Stimulated activated CD8-positive, alpha-beta memory T cell treated with anti-CD3 and anti-CD28 coated beads, Interleukin-12 subunit alpha, Interleukin-12 subunit beta, amount 100 ng/mL, for 4 hours (primary cell): ENCODE results near the gene CACNA2D3.

Experiments
- DNase-seq: peaks from one replicate; pipeline ENCODE4 v3.0.0-alpha.2; 2020; ENCODE audit warnings: low read depth

Gene CACNA2D3

GRCh38 chr3:54217828-54218227, 95.5 kb downstream of the CACNA2D3 start:
- no peak for DNase-seq

- no peak for DNase-seq
Observed at GRCh38 chr3:54222316-54222715, 100.0 kb downstream of the CACNA2D3 start.

GRCh38 chr3:54223063-54223462, 100.7 kb downstream of the CACNA2D3 start:
- no peak for DNase-seq

DNA sequence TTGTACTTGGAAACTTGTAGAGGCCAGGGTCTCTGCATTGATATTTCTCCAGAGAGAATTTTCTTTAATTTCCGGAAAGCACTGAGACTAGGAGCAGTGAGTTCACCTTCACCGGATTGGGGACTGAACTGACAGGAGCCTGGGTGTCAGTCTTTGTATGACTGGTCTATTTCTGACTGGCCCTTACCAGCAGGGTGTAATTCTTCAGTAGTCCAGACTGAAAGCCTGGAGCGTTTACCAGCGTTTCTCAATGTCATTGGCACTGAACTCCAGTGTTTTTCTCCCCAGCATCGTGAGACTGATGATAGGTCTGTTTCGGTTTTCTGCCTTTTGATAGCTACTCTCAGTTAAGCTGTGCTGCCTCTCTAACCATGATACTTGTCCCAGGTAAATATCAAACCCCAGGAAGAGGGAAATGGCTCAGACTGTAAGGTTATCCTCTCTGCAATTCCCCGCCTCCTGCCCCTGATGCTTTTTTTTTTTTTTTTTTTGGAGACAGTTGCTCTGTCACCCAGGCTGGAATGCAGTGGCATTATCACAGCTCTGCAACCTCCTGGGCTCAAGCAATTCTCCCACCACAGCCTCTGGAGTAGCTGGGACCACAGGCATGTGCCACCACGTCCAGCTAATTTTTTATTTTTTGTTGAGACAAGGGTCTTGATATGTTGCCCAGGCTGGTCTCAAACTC, 103.6 kb downstream of the CACNA2D3 start:
- DNase-seq: no peak

- DNase-seq: no peak
Observed at GRCh38 chr3:54228806-54229205, 106.5 kb downstream of the CACNA2D3 start.

DNA sequence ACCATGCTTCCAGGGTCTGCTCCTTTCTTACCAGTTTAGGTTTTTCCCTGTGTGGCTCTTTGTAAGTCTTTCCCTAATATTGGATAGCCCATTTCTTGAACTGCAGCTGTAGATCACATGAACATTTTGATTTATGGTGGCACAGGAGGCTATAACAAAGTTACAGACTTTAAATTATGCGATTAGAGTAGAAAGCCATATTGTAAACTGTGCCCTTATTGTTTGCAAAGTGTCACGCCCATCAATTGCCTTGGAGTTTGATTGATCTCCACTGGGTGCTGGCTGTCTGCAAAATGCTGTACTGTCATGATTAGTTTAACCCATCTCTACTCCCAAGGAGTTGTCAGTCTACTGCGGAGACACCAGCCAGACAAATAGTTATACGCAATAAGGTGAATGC, 110.3 kb downstream of the CACNA2D3 start:
- no peak for DNase-seq

GRCh38 chr3:54235998-54236397, 113.6 kb downstream of the CACNA2D3 start:
- no peak for DNase-seq

DNA sequence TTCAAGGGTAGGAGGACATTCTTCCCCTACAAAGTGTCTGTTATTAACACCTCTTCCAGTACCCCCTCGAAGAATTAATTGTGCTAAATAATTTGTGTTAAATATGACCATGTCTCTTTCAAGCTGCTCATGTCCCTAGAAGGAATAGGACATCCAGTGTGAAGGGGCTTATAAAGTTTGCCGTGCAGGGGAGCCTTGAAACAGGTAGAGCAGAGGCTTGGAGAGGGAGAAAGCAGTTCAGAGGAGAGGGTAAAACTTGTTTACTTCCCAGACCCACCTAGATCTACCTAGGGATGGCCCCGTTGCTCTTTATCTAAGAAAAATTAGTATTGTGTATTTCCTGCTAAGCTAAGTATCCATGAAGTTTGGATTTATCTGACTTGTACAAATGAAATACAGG, 114.8 kb downstream of the CACNA2D3 start:
- DNase-seq: no peak

- no peak for DNase-seq
Observed at GRCh38 chr3:54237788-54238502, 115.6 kb downstream of the CACNA2D3 start.

DNA sequence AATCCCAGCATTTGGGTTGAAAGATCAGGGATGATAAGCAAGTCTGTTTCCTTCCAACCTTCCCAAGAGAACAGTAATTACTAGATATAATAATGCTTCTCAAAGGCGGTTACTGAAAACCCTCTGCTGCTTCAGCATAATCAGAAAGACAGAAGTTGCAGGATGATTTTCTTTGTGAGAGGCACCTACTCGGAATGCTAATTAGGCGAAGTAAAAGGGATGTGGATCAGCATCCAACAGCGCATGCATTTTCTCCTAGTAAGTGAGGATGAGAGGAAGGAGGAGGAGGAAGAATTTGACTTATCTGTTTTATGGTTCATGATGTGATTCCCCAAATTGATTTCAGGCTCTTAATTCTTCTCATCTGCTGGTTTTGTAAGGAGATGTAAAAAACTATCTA, 118.0 kb downstream of the CACNA2D3 start:
- no peak for DNase-seq

DNA sequence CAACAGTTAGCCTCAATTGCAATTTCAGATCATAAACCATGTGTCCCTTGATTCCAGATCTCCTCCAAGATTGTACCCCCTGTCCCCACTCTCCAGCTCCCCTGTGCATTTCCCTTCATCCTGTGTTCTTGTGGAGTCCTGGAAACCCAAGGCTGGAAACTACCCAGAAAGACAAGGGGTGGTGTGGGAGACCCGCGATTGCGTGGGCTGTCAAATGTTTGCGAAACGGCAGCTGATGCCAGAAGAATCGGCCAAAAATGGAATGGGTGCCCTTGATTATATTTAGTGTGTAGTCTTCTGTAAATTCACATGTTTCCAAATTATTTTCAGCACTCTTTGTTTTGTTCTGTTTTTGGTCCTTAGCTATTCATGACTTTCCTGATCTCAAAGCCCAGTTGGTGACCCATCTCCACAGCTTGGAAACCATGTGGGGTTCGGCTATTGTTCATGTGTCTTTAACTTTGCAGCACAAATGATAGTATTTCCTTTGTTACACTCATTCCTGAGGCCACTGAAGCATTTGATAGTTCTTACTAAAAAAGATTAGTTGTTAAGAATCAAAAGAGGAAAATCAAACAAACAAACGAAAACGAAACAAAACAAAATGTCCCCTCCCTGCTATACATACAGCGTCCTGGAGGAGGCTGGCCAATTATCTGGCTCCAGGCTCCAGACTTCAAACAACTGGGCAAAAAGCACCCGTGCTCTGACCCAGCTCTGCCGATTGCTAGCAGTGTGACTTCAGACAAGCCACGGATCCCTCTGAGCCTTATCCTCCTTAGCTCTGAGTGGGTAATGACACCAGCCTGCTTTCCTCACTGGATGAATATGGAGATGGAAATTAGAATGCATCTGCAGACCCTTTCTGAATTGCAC, 120.9 kb downstream of the CACNA2D3 start:
- DNase-seq: no peak

GRCh38 chr3:54243960-54244682, 121.8 kb downstream of the CACNA2D3 start:
- DNase-seq: no peak

DNA sequence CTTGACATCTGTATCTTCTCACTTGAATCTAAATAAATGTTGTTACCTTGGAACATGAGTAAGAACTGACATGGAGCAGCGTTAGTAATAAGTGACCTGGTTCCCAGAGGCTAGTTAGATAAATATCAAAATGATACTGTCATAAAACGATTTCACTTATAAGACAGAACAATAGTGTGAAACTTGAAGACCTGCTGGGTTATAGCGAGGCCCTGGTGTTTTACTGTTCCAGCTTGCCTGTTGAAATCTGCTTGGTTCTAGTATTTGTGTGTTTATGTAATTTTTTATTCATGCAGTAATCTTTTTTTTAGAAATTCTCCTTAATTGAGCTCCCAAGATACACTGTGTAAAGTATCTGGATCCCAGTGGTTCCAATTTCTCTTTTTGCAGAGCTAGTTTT, 129.4 kb downstream of the CACNA2D3 start:
- DNase-seq: no peak

GRCh38 chr3:54257125-54257720, 134.9 kb downstream of the CACNA2D3 start:
- no peak for DNase-seq

DNA sequence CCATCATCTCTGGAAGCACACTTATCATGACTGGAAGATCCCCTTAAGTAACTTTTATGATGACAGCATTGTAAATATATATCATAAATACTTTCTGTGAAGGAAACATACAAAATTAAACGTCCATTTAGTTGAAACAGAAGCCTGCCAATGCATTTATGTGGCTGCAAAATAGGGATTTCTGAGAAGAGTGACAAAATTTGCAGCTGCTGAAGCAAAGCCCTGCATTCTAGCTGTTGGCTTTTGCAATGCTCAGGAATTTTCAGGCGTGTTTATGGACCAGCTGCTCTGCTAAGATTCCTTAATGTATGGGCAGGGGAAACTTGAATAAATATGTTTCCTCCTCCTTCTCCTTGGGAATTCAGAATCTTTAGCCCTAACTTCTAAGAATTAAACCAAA, 137.3 kb downstream of the CACNA2D3 start:
- DNase-seq: no peak

DNA sequence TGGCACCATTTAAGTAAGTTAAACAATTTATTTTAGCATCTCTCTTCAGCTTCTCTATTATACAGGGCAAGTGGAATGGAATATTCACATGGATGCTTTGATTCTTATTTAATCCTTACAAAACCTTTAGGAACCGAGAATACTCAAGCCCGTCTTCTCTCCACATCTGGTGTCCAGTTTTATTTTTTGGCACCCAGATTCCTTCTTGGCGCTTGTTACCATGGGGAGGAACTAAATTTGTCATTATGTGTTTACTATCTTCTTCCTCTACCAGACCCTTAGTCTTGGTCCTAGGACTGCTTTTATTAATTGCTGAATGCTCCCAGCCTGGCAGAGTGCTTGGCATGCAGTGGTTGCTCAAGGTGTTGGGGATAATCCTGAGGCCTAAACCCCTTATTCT, 138.8 kb downstream of the CACNA2D3 start:
- no peak for DNase-seq

DNA sequence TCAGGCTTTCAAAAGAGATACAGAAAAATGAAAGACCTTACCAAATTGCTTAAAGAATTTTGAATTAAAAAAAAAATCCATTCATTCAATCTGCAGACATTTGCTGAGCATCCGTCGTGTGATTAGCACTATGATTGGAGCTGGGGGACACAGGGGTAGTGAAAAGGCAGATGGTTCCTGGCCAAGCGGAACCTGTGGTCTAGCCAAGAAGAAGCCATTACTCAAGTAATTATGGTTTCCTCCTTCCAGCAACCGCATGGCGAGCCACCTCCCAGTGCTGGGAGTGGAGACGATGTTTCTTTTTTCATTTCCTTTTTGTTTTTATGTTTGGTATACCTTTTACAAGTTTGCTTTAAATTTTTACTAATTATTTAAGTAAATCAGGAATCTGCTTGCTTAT, 140.2 kb downstream of the CACNA2D3 start:
- no peak for DNase-seq

DNA sequence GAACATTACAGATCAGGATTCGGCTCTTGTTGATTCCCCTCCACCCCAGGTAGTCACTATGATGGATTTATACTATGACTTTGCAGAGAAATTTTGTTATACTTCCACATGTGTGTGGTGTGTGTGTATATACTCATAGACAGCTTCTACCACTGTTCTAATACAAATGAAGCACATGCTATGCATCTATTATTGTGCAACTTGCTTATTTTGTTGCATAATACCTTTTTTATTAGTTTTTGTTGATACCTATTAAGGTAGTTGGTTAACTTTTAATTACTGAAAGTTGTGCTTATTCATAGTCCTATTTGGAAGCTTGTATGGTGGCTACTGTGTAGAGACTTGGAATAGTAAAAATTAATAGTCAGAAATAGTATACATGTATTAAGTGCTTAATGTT, 140.6 kb downstream of the CACNA2D3 start:
- DNase-seq: no peak

DNA sequence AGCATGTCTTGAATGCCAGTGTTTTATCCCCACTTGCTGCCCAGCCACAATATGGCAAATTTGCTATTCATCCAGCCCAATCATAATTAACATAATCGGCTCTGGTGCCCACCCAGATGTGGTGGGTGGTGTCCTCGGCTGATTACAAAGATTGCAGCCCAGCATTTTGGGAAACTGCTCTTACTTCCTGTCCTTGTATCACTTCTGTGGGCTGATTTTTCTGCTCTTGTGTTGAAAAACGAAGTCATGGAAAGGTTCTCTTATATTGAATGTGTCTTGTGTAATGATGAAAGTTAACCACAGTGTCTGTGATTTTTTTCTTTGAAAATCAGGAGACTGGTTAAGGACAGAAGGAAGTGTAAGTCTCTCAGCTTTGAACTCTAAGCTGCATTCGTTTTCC, 141.7 kb downstream of the CACNA2D3 start:
- DNase-seq: no peak

GRCh38 chr3:54270816-54271526, 148.6 kb downstream of the CACNA2D3 start:
- no peak for DNase-seq

DNA sequence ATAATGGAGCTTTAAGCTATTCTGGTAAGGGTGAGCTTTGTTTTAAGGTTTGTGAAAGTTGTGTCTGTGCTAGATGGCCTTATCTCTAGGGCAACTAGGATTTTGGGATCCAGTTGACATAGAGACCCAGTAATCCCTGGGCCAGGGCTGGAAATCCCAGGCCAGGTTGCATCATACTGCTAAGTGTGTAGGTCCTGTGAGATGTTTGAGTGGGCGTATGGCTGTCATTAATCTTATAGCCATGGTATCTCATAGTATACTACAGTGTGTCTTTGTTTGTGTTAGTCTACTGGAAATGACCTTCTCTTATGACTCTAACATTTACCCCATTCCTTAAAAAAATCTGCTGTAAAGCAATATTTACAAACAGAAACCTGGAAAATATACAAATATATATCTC, 151.4 kb downstream of the CACNA2D3 start:
- DNase-seq: no peak
